H1 (cell line): Measurements from ENCODE around the gene RASD2. TPM values are rescaled to one million over a fixed set of nuclear protein-coding genes. Genes with fewer than 3 reads are reported as not detected.

Source experiments
- CTCF ChIA-PET: fragments of 300-600 bp; sonication (Branson Sonifier 250); formaldehyde crosslinking; loops from one replicate; lab custom pipeline; 2021; ENCODE audit not compliant: partially characterized antibody; lab: Charles Lee
- POLR2A ChIA-PET: fragments of 300-600 bp; sonication (Branson Sonifier 250); formaldehyde crosslinking; loops from one replicate; lab custom pipeline; 2021; ENCODE audit warnings: inconsistent platforms; ENCODE audit not compliant: partially characterized antibody; lab: Charles Lee
- DNase-seq, 2 experiments: peaks; one replicate each; pipeline versions ENCODE4 v3.0.0 to v3.0.0-alpha.2; 2010 to 2022; ENCODE audit warnings: low spot score in 2 of 2, low read depth in 1 of 2, mixed read lengths in 1 of 2
- FAIRE-seq: peaks from 2 replicates; lab custom pipeline; 2011; peaks lifted over from hg19 to GRCh38; lab: Jason Lieb, UNC
- H2AFZ ChIP-seq: 2 replicates; pipeline ENCODE4 v1.8.1; 2012; ENCODE audit warnings: low read length, inconsistent platforms
- H2AK5ac ChIP-seq: 2 replicates; pipeline ENCODE4 v1.6.1; 2013; ENCODE audit warnings: low read depth, low read length
- H2BK120ac ChIP-seq: replicated peaks from 2 replicates; pipeline ENCODE3; 2013; ENCODE audit warnings: low read depth, low read length, inconsistent platforms
- H2BK12ac ChIP-seq: 2 replicates; pipeline ENCODE4 v1.6.1; 2013; ENCODE audit warnings: low read depth, low read length
- H2BK15ac ChIP-seq: 2 replicates; pipeline ENCODE4 v1.6.1; 2013; ENCODE audit warnings: low read length
- H2BK20ac ChIP-seq: 2 replicates; pipeline ENCODE4 v1.6.1; 2013; ENCODE audit warnings: low read length
- H2BK5ac ChIP-seq: 2 replicates; pipeline ENCODE4 v1.6.1; 2013; ENCODE audit warnings: low read depth, low read length
- H3K14ac ChIP-seq: 2 replicates; pipeline ENCODE4 v1.6.1; 2013; ENCODE audit warnings: inconsistent platforms; ENCODE audit not compliant: insufficient read length
- H3K18ac ChIP-seq: 2 replicates; pipeline ENCODE4 v1.6.1; 2013; ENCODE audit warnings: low read length; ENCODE audit errors: extremely low read depth
- H3K23ac ChIP-seq: 2 replicates; pipeline ENCODE4 v1.6.1; 2013; ENCODE audit warnings: inconsistent platforms; ENCODE audit not compliant: insufficient read length
- H3K23me2 ChIP-seq: 2 replicates; pipeline ENCODE4 v1.6.1; 2013; ENCODE audit warnings: low read depth, low read length
- H3K27ac ChIP-seq: 2 replicates; pipeline ENCODE4 v1.6.1; 2011; ENCODE audit warnings: low read depth, low read length, inconsistent platforms
- H3K27me3 ChIP-seq, 4 experiments: replicated peaks in 1 of 4; 1 replicate in 1 of 4; 2 replicates in 3 of 4; pipeline versions ENCODE4 v1.6.1 to v1.8.1; 2011 to 2013; ENCODE audit warnings: low read length in 3 of 4, mild to moderate bottlenecking in 3 of 4, inconsistent platforms in 2 of 4, mixed read lengths in 2 of 4, moderate library complexity in 1 of 4; ENCODE audit not compliant: control insufficient read depth in 3 of 4, insufficient read depth in 3 of 4; ENCODE audit errors: extremely low read depth in 1 of 4
- H3K36me3 ChIP-seq, 4 experiments: 2 replicates each; pipeline versions ENCODE4 v1.6.1 to v1.8.1; 2011 to 2013; ENCODE audit warnings: mild to moderate bottlenecking in 4 of 4, low read length in 3 of 4, moderate library complexity in 2 of 4, control low read depth in 1 of 4, inconsistent platforms in 1 of 4; ENCODE audit not compliant: insufficient read depth in 4 of 4, control insufficient read depth in 2 of 4
- H3K4ac ChIP-seq: replicated peaks from 2 replicates; pipeline ENCODE3; 2013; ENCODE audit warnings: low read length, low read depth, mixed read lengths, inconsistent platforms; ENCODE audit not compliant: insufficient read length
- H3K4me1 ChIP-seq, 4 experiments: replicated peaks in 1 of 4; 1 replicate in 1 of 4; 2 replicates in 3 of 4; pipeline versions ENCODE4 v1.6.1 to v1.8.1; 2011 to 2013; ENCODE audit warnings: low read length in 3 of 4, inconsistent platforms in 2 of 4, mixed read lengths in 1 of 4; ENCODE audit not compliant: insufficient read depth in 4 of 4, control insufficient read depth in 3 of 4
- H3K4me2 ChIP-seq, 2 experiments: 2 replicates each; pipeline versions ENCODE4 v1.6.1 to v1.8.1; 2011 to 2013; ENCODE audit warnings: low read depth in 2 of 2, low read length in 2 of 2, control low read depth in 1 of 2, inconsistent platforms in 1 of 2, mild to moderate bottlenecking in 1 of 2; ENCODE audit not compliant: insufficient read depth in 1 of 2
- H3K4me3 ChIP-seq, 4 experiments: fragments of 200-600, 300-600 bp in 1 of 4; sonication (generic), shearing (Covaris generic), sonication (Bioruptor Twin) in 1 of 4; 2 replicates each; pipeline versions ENCODE4 v1.5.1 to v1.8.1; 2011 to 2016; ENCODE audit warnings: low read length in 4 of 4, low read depth in 3 of 4, control low read depth in 2 of 4, inconsistent platforms in 2 of 4, mild to moderate bottlenecking in 2 of 4, mixed read lengths in 1 of 4, moderate library complexity in 1 of 4; ENCODE audit not compliant: insufficient read depth in 2 of 4; ENCODE audit errors: extremely low read depth in 1 of 4
- H3K56ac ChIP-seq: replicated peaks from 2 replicates; pipeline ENCODE3; 2013; ENCODE audit warnings: low read depth, mild to moderate bottlenecking, mixed read lengths, low read length, inconsistent platforms; ENCODE audit not compliant: insufficient read length
- H3K79me1 ChIP-seq: 2 replicates; pipeline ENCODE4 v1.6.1; 2013; ENCODE audit warnings: low read depth, low read length, control low read depth
- H3K79me2 ChIP-seq, 2 experiments: 2 replicates each; pipeline versions ENCODE4 v1.6.1 to v1.8.1; 2012 to 2013; ENCODE audit warnings: low read length in 2 of 2, mild to moderate bottlenecking in 2 of 2, inconsistent platforms in 1 of 2; ENCODE audit not compliant: insufficient read depth in 2 of 2, control insufficient read depth in 1 of 2
- H3K9ac ChIP-seq, 4 experiments: replicated peaks in 1 of 4; 1 replicate in 1 of 4; 2 replicates in 3 of 4; pipeline versions ENCODE4 v1.6.1 to v1.8.1; 2011 to 2013; ENCODE audit warnings: low read depth in 3 of 4, low read length in 3 of 4, control low read depth in 2 of 4, mild to moderate bottlenecking in 2 of 4, moderate library complexity in 2 of 4, inconsistent platforms in 1 of 4; ENCODE audit errors: extremely low read depth in 1 of 4
- H3K9me3 ChIP-seq, 2 experiments: 2 replicates each; pipeline versions ENCODE4 v1.6.1 to v1.8.1; 2012 to 2013; ENCODE audit warnings: mild to moderate bottlenecking in 2 of 2, moderate library complexity in 2 of 2, control low read depth in 1 of 2, inconsistent platforms in 1 of 2, low read depth in 1 of 2, low read length in 1 of 2, mixed read lengths in 1 of 2; ENCODE audit not compliant: insufficient read depth in 2 of 2
- H4K20me1 ChIP-seq, 2 experiments: replicated peaks in 1 of 2; 2 replicates each; pipeline versions ENCODE3 to v1.8.1; 2011 to 2013; ENCODE audit warnings: inconsistent platforms in 2 of 2, low read length in 2 of 2, mild to moderate bottlenecking in 1 of 2; ENCODE audit not compliant: insufficient read depth in 2 of 2, control insufficient read depth in 1 of 2
- H4K5ac ChIP-seq: 2 replicates; pipeline ENCODE4 v1.6.1; 2013; ENCODE audit warnings: low read length, low read depth, mixed read lengths, inconsistent platforms; ENCODE audit not compliant: insufficient read length
- H4K8ac ChIP-seq: 2 replicates; pipeline ENCODE4 v1.8.0; 2013; ENCODE audit warnings: mild to moderate bottlenecking, moderate library complexity, low read length, inconsistent platforms; ENCODE audit not compliant: insufficient read depth; ENCODE audit errors: extremely low read depth
- H4K91ac ChIP-seq: replicated peaks from 2 replicates; pipeline ENCODE3; 2013; ENCODE audit warnings: low read length, mixed read lengths, inconsistent platforms; ENCODE audit not compliant: insufficient read length
- CBX8 ChIP-seq: fragments of 300-800, 300-1000 bp; sonication (generic); IDR thresholded peaks from 2 replicates; pipeline ENCODE4 v1.7.1; 2016; ENCODE audit warnings: low read depth, low read length, borderline replicate concordance
- EGR1 ChIP-seq: IDR thresholded peaks from 2 replicates; pipeline ENCODE4 v1.6.1; 2011; ENCODE audit warnings: low read depth, low read length, borderline replicate concordance
- JUN ChIP-seq: IDR thresholded peaks from 2 replicates; pipeline ENCODE4 v1.6.1; 2011; ENCODE audit warnings: low read depth, mild to moderate bottlenecking, improper control_type of control experiment, low read length
- POLR2A ChIP-seq, 2 experiments: IDR thresholded peaks; 1 replicate in 1 of 2; 2 replicates in 1 of 2; pipeline ENCODE4 v1.6.1; 2011; ENCODE audit warnings: low read depth in 2 of 2, low read length in 2 of 2, mild to moderate bottlenecking in 2 of 2; ENCODE audit errors: control extremely low read depth in 1 of 2
- WGBS, 2 experiments: shearing (Covaris generic) in 1 of 2; methylation state at CpG; one replicate each; pipeline versions ENCODE4 v1.1.6 to v1.1.7; 2013 to 2015; ENCODE audit warnings: low lambda C conversion rate in 2 of 2, mixed read lengths in 2 of 2, inconsistent platforms in 1 of 2, low coverage in 1 of 2, missing lambda C conversion rate in 1 of 2; ENCODE audit not compliant: insufficient replicate concordance in 2 of 2, insufficient coverage in 1 of 2, insufficient read length in 1 of 2; ENCODE audit errors: extremely low coverage in 1 of 2, missing lambda C conversion rate in 1 of 2; 5-methylcytosine and 5-hydroxymethylcytosine counted together
- polyA plus RNA-seq, 7 experiments: library from polyadenylated mRNA; depleted of rRNA in 3 of 7; stranded (reverse) in 5 of 7; unstranded in 2 of 7; fragments of >200 nt in 5 of 7; fragments of 200-250 nt in 2 of 7; gene quantifications; 1 replicate in 5 of 7; 2 replicates in 1 of 7; 4 replicates in 1 of 7; pipeline versions ENCODE4 v1.2.1 to v1.2.3, GENCODE V29; 2011 to 2013; ENCODE audit warnings: missing spikeins in 2 of 7, mixed read lengths in 2 of 7
- total RNA-seq: library from RNA; stranded (reverse); fragmentation: NEBNext Ultra II Directional; extraction: Animal tissue kit (Norgen Biotek cat#: 25700); gene quantifications from 2 replicates; pipeline ENCODE4 v1.2.1, GENCODE V29; 2021

The RASD2 gene
- total and polyA plus RNA-seq, 2 of the 8 experiments (the other 6 are each of a cell fraction or from before 2014, with no cell fraction given): 1.9 to 5.1 TPM

- DNase-seq (no peak), FAIRE-seq (no peak)
- Histone ChIP-seq H2AFZ (no peak overlapping the region), H4K20me1 (peaks cover 0 to 5% of the 10 kb centered on the region in 2 experiments), H3K4me3 (no peak overlapping the region), H3K14ac (no peak overlapping the region), H3K27ac (no peak overlapping the region), H3K79me1 (no peaks in the 10 kb centered on the region), H3K27me3 (peaks cover 0 to 31% (median 19%) of the 10 kb centered on the region in 4 experiments; a peak in 5 of 7 replicates), H3K18ac (no peak overlapping the region), H3K56ac (no peak overlapping the region), H2BK5ac (no peak overlapping the region), H4K91ac (no peak overlapping the region), H4K5ac (no peak overlapping the region), H2BK12ac (no peak overlapping the region), H4K8ac (no peak overlapping the region), H3K9me3 (no peaks in the 10 kb centered on the region), H3K4me1 (peaks cover 4 to 13% (median 10%) of the 10 kb centered on the region in 4 experiments), H2AK5ac (no peak overlapping the region), H3K23ac (no peak overlapping the region), H3K4ac (no peak overlapping the region), H2BK15ac (no peak overlapping the region), H2BK120ac (no peak overlapping the region), H2BK20ac (no peak overlapping the region), H3K4me2 (no peak overlapping the region), H3K36me3 (no peaks in the 10 kb centered on the region; a peak in 1 of 8 replicates), H3K79me2 (no peaks in the 10 kb centered on the region; a peak in 1 of 4 replicates), H3K9ac (no peak overlapping the region), H3K23me2 (peaks cover 17% of the 10 kb centered on the region)
- ChIA-PET POLR2A (interaction anchor here (0.9 to 1.3 kb wide), 2 partner anchors 10 to 15 kb away, joined by 3 to 4 read pairs; no protein-coding TSS in a partner anchor), CTCF (interaction anchor here (0.6 to 6.7 kb wide), 14 partner anchors 9 to 186 kb away, joined by 3 to 51 read pairs (median 8); no protein-coding TSS in a partner anchor)
- 85% methylated on average over 7 of the region's 7 CpGs; no CpG with 5 or more reads in 1 of the 2 experiments for WGBS, 2 experiments
- no peak for TF ChIP-seq EGR1
- TF ChIP-seq POLR2A (IDR thresholded peaks at IDR 0.05; ENCODE audit: control extremely low read depth in 1 of 2, low read depth in 2 of 2, low read length in 2 of 2): no peak
- TF ChIP-seq CBX8: no peak
- no peak for TF ChIP-seq JUN
These were observed 3.4 kb upstream of the RASD2 start for GRCh38 chr22:35537232-35537631.
